Neural crest cell (in vitro differentiated cells): Measurements from ENCODE around the gene ZNF565. TPM values are rescaled to one million over a fixed set of nuclear protein-coding genes. Genes with fewer than 3 reads are reported as not detected.
A peak's percentile ranks its signal among the peaks of the same experiment; 100 is the strongest.

Experiments
- DNase-seq: peaks from one replicate; pipeline ENCODE4 v3.0.0; 2021; ENCODE audit warnings: low read depth, mixed read lengths, low spot score
- H3K27ac Mint-ChIP-seq: one replicate; pipeline ENCODE4 v1.8.0; 2021; ENCODE audit warnings: mild to moderate bottlenecking, mixed read lengths; ENCODE audit not compliant: unreplicated experiment
- H3K27me3 Mint-ChIP-seq: 2 replicates; pipeline ENCODE4 v1.8.0; 2021; ENCODE audit warnings: low read depth, mild to moderate bottlenecking, mixed read lengths
- H3K36me3 Mint-ChIP-seq: 2 replicates; pipeline ENCODE4 v1.8.0; 2021; ENCODE audit warnings: low read depth, mild to moderate bottlenecking, mixed read lengths
- H3K4me1 Mint-ChIP-seq: 2 replicates; pipeline ENCODE4 v1.8.0; 2021; ENCODE audit warnings: mixed read lengths
- H3K4me3 Mint-ChIP-seq: one replicate; pipeline ENCODE4 v1.8.0; 2021; ENCODE audit warnings: mild to moderate bottlenecking, mixed read lengths
- H3K9me3 Mint-ChIP-seq: 2 replicates; pipeline ENCODE4 v1.8.0; 2021; ENCODE audit warnings: mixed read lengths
- total RNA-seq: library from RNA; stranded (reverse); gene quantifications from 2 replicates; pipeline ENCODE4 v1.2.1, GENCODE V29; 2021
- TF ChIP-seq, protein P1 (sequence below): fragments of 200-600 bp; sonication (generic); conservative IDR thresholded peaks from 2 replicates; pipeline ENCODE4 v1.5.0; 2021; ENCODE audit warnings: antibody characterized with exemption, mild to moderate bottlenecking

ZNF565 gene
- total RNA-seq, 1 donor from 2014 or later: 5.6 TPM

GRCh38 chr19:36256064-36256463 is 41.6 kb upstream of the ZNF565 start:
- Mint-ChIP-seq H3K4me3 (peak overlapping the region; percentile 61), H3K27ac (no peak overlapping the region), H3K9me3 (peaks cover 11% of the 10 kb centered on the region), H3K36me3 (peaks cover 35% of the 10 kb centered on the region), H3K27me3 (no peaks in the 10 kb centered on the region), H3K4me1 (peaks cover 14% of the 10 kb centered on the region)
- no peak for DNase-seq
- TF ChIP-seq, protein P1, sequence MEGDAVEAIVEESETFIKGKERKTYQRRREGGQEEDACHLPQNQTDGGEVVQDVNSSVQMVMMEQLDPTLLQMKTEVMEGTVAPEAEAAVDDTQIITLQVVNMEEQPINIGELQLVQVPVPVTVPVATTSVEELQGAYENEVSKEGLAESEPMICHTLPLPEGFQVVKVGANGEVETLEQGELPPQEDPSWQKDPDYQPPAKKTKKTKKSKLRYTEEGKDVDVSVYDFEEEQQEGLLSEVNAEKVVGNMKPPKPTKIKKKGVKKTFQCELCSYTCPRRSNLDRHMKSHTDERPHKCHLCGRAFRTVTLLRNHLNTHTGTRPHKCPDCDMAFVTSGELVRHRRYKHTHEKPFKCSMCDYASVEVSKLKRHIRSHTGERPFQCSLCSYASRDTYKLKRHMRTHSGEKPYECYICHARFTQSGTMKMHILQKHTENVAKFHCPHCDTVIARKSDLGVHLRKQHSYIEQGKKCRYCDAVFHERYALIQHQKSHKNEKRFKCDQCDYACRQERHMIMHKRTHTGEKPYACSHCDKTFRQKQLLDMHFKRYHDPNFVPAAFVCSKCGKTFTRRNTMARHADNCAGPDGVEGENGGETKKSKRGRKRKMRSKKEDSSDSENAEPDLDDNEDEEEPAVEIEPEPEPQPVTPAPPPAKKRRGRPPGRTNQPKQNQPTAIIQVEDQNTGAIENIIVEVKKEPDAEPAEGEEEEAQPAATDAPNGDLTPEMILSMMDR: no peak

GRCh38 chr19:36255316-36255715 is 40.9 kb upstream of the ZNF565 start:
- Mint-ChIP-seq H3K4me1 (peaks cover 14% of the 10 kb centered on the region), H3K36me3 (peaks cover 35% of the 10 kb centered on the region), H3K27ac (no peak overlapping the region), H3K27me3 (no peaks in the 10 kb centered on the region), H3K9me3 (peaks cover 11% of the 10 kb centered on the region), H3K4me3 (peak overlapping the region; percentile 61)
- TF ChIP-seq, protein P1: no peak
- DNase-seq: no peak

GRCh38 chr19:36254848-36255247 is 40.4 kb upstream of the ZNF565 start:
- Mint-ChIP-seq H3K4me1 (peaks cover 14% of the 10 kb centered on the region), H3K27ac (no peak overlapping the region), H3K9me3 (peaks cover 11% of the 10 kb centered on the region), H3K27me3 (no peaks in the 10 kb centered on the region), H3K36me3 (peaks cover 35% of the 10 kb centered on the region), H3K4me3 (no peak overlapping the region)
- no peak for DNase-seq
- TF ChIP-seq, protein P1: no peak

DNA sequence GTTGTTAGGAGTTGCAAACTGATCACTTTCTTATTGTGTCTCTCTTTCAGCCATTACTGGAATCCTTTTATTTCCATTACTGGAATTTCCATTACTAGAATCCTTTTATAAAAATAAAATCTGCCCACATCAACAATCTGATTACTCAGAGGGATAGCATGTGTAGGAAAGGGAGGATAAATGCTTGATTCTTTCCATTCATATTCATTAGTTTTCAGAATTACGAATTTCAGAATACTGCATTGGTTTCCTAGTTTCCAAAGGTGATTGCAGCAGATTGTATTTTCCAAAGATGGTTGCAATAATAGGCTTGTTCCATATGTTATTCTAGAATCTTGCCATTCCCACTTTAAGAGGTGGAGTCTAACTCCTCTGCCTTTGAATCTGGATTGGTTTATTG is 37.6 kb upstream of the ZNF565 start:
- DNase-seq: no peak
- Mint-ChIP-seq H3K27ac (no peak overlapping the region), H3K27me3 (peaks cover 7% of the 10 kb centered on the region), H3K9me3 (peaks cover 11% of the 10 kb centered on the region), H3K4me1 (peaks cover 2% of the 10 kb centered on the region), H3K36me3 (peaks cover 30% of the 10 kb centered on the region), H3K4me3 (no peak overlapping the region)
- TF ChIP-seq, protein P1: no peak

GRCh38 chr19:36246006-36246481 is 31.6 kb upstream of the ZNF565 start:
- peaks cover 3% of the 10 kb centered on the region for H3K9me3 Mint-ChIP-seq
- no peak for DNase-seq
- peaks cover 24% of the 10 kb centered on the region for H3K27me3 Mint-ChIP-seq
- H3K4me1 Mint-ChIP-seq: peaks cover 11% of the 10 kb centered on the region
- no peak overlapping the region for H3K27ac Mint-ChIP-seq
- peaks cover 6% of the 10 kb centered on the region for H3K36me3 Mint-ChIP-seq
- TF ChIP-seq, protein P1: no peak
- peak overlapping the region; percentile 14 for H3K4me3 Mint-ChIP-seq
